MM.1S (cell line): Measurements from ENCODE around the gene KATNIP.

Experiments used
- EZH2phosphoT487 ChIP-seq: fragments of 300-600 bp; sonication (generic); IDR thresholded peaks from 2 replicates; pipeline ENCODE4 v1.6.1; 2018; ENCODE audit warnings: antibody characterized with exemption, low read length
- TF ChIP-seq, protein P1 (sequence below): fragments of 300-600 bp; sonication (generic); IDR thresholded peaks from 2 replicates; pipeline ENCODE4 v1.5.1; 2016; ENCODE audit warnings: antibody characterized with exemption, low read length, mixed read lengths

- TF ChIP-seq, protein P1, sequence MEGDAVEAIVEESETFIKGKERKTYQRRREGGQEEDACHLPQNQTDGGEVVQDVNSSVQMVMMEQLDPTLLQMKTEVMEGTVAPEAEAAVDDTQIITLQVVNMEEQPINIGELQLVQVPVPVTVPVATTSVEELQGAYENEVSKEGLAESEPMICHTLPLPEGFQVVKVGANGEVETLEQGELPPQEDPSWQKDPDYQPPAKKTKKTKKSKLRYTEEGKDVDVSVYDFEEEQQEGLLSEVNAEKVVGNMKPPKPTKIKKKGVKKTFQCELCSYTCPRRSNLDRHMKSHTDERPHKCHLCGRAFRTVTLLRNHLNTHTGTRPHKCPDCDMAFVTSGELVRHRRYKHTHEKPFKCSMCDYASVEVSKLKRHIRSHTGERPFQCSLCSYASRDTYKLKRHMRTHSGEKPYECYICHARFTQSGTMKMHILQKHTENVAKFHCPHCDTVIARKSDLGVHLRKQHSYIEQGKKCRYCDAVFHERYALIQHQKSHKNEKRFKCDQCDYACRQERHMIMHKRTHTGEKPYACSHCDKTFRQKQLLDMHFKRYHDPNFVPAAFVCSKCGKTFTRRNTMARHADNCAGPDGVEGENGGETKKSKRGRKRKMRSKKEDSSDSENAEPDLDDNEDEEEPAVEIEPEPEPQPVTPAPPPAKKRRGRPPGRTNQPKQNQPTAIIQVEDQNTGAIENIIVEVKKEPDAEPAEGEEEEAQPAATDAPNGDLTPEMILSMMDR = no peak
- no peak for TF ChIP-seq EZH2phosphoT487
Observed at GRCh38 chr16:27531186-27531585, 18.8 kb upstream of the KATNIP start.
